HG02571 (cell line): ENCODE data around the gene DEFB132.

Experiments
- ATAC-seq: cut with Tn5 transposase; IDR thresholded peaks from one replicate; pipeline ENCODE4 v1.9.1; 2021; ENCODE audit warnings: mild to moderate bottlenecking, moderate library complexity; ENCODE audit not compliant: unreplicated experiment

The DEFB132 gene

GRCh38 chr20:259981-260380, 2.5 kb downstream of the DEFB132 start:
- ATAC-seq: no peak

GRCh38 chr20:263701-264100, 6.2 kb downstream of the DEFB132 start:
- ATAC-seq: no peak

GRCh38 chr20:266596-267562, 9.4 kb downstream of the DEFB132 start:
- peak; percentile 77 for ATAC-seq

GRCh38 chr20:270517-270916, 13.0 kb downstream of the DEFB132 start:
- ATAC-seq: no peak

- ATAC-seq: no peak
Measured at GRCh38 chr20:271069-271468, 13.5 kb downstream of the DEFB132 start.

- no peak for ATAC-seq
Measured at GRCh38 chr20:271528-271927, 14.0 kb downstream of the DEFB132 start.

GRCh38 chr20:272718-273117, 15.2 kb downstream of the DEFB132 start:
- ATAC-seq: no peak

GRCh38 chr20:273884-274283, 16.4 kb downstream of the DEFB132 start:
- no peak for ATAC-seq

GRCh38 chr20:275791-276190, 18.3 kb downstream of the DEFB132 start:
- ATAC-seq: no peak

GRCh38 chr20:276620-277495, 19.3 kb downstream of the DEFB132 start:
- no peak for ATAC-seq

GRCh38 chr20:277496-277781, 19.9 kb downstream of the DEFB132 start:
- no peak for ATAC-seq

- no peak for ATAC-seq
Measured at GRCh38 chr20:278181-278580, 20.7 kb downstream of the DEFB132 start.

GRCh38 chr20:278607-279571, 21.4 kb downstream of the DEFB132 start:
- no peak for ATAC-seq

- ATAC-seq: no peak
Measured at GRCh38 chr20:284172-284571, 26.6 kb downstream of the DEFB132 start.

GRCh38 chr20:286508-286907, 29.0 kb downstream of the DEFB132 start:
- no peak for ATAC-seq

- ATAC-seq: no peak
Measured at GRCh38 chr20:288956-289692, 31.6 kb downstream of the DEFB132 start.

GRCh38 chr20:289693-290083, 32.2 kb downstream of the DEFB132 start:
- ATAC-seq: no peak

GRCh38 chr20:290084-290831, 32.7 kb downstream of the DEFB132 start, which contains the start of gene C20orf96:
Gene C20orf96 (minus strand): TSS chr20:290750. CDS start chr20:290610, 140 bp downstream.
- ATAC-seq: peak; percentile 88

GRCh38 chr20:294602-295001, 37.1 kb downstream of the DEFB132 start:
- ATAC-seq: no peak
